SK-N-SH treated with all-trans-retinoic acid at 6 μM for 48 hours (cell line): ENCODE measurements around the gene LTBP4.

Experiments used
- ATAC-seq: fragments of 200-7000 bp; cut with Tn5 transposase; 3 replicates; pipeline ENCODE4 v1.9.1; 2020; ENCODE audit warnings: mild to moderate bottlenecking, moderate library complexity
- ARNTL ChIP-seq: fragments of 450-650 bp; formaldehyde crosslinking; IDR thresholded peaks from 2 replicates; pipeline ENCODE4 v1.5.0; 2020; ENCODE audit warnings: low read depth, mild to moderate bottlenecking, moderate library complexity, borderline replicate concordance
- CSDC2 ChIP-seq: fragments of 250-450 bp; sonication (Bioruptor Pico); IDR thresholded peaks from 2 replicates; pipeline ENCODE4 v1.5.0; 2020; ENCODE audit warnings: mild to moderate bottlenecking, moderate library complexity
- GLIS3 ChIP-seq: fragments of 250-450 bp; sonication (Bioruptor Pico); IDR thresholded peaks from 2 replicates; pipeline ENCODE4 v1.5.0; 2020; ENCODE audit warnings: mild to moderate bottlenecking, moderate library complexity
- ISL1 ChIP-seq: fragments of 250-450 bp; sonication (Bioruptor Pico); IDR thresholded peaks from 2 replicates; pipeline ENCODE4 v2.1.2; 2022; ENCODE audit warnings: mild to moderate bottlenecking, moderate library complexity
- PPARA ChIP-seq: fragments of 250-450 bp; sonication (Bioruptor Pico); IDR thresholded peaks from 2 replicates; pipeline ENCODE4 v1.5.0; 2020; ENCODE audit warnings: mild to moderate bottlenecking, borderline replicate concordance
- TCF4 ChIP-seq: fragments of 250-450 bp; sonication (Bioruptor Pico); IDR thresholded peaks from 2 replicates; pipeline ENCODE4 v1.8.0; 2021; ENCODE audit warnings: mild to moderate bottlenecking, moderate library complexity, borderline replicate concordance
- TOX ChIP-seq: fragments of 250-450 bp; sonication (Bioruptor Pico); IDR thresholded peaks from 2 replicates; pipeline ENCODE4 v1.8.0; 2021; ENCODE audit warnings: mild to moderate bottlenecking, moderate library complexity, borderline replicate concordance
- ZC3H10 ChIP-seq: fragments of 250-450 bp; sonication (Bioruptor Pico); IDR thresholded peaks from 2 replicates; pipeline ENCODE4 v1.5.1; 2021; ENCODE audit warnings: mild to moderate bottlenecking, moderate library complexity
- ZFP3 ChIP-seq: fragments of 250-450 bp; sonication (Bioruptor Pico); IDR thresholded peaks from 2 replicates; pipeline ENCODE4 v1.5.0; 2020; ENCODE audit warnings: mild to moderate bottlenecking, moderate library complexity
- ZFP30 ChIP-seq: fragments of 450-650 bp; formaldehyde crosslinking; IDR thresholded peaks from 2 replicates; pipeline ENCODE4 v1.5.0; 2022; ENCODE audit warnings: mild to moderate bottlenecking, moderate library complexity
- ZNF565 ChIP-seq: fragments of 450-650 bp; formaldehyde crosslinking; conservative IDR thresholded peaks from 2 replicates; pipeline ENCODE4 v1.5.0; 2020; ENCODE audit warnings: low read depth, mild to moderate bottlenecking, moderate library complexity
- ZNF8 ChIP-seq: fragments of 450-650 bp; formaldehyde crosslinking; IDR thresholded peaks from 2 replicates; pipeline ENCODE4 v1.5.0; 2020; ENCODE audit warnings: mild to moderate bottlenecking, moderate library complexity
- TF ChIP-seq, protein P1 (sequence below): fragments of 250-450 bp; sonication (Bioruptor Pico); IDR thresholded peaks from 2 replicates; pipeline ENCODE4 v1.5.1; 2020; ENCODE audit warnings: low read depth, mild to moderate bottlenecking, moderate library complexity
- TF ChIP-seq, protein P2 (sequence below): fragments of 250-450 bp; sonication (Bioruptor Pico); IDR thresholded peaks from 2 replicates; pipeline ENCODE4 v1.8.0; 2021; ENCODE audit warnings: low read depth, mild to moderate bottlenecking, moderate library complexity, borderline replicate concordance
- TF ChIP-seq, protein P3 (sequence below): fragments of 250-450 bp; sonication (Bioruptor Pico); IDR thresholded peaks from 2 replicates; pipeline ENCODE4 v1.8.0; 2020; ENCODE audit warnings: mild to moderate bottlenecking, moderate library complexity, borderline replicate concordance
- TF ChIP-seq, protein P4 (sequence below): fragments of 250-450 bp; sonication (Bioruptor Pico); IDR thresholded peaks from 2 replicates; pipeline ENCODE4 v1.5.0; 2020; ENCODE audit warnings: mild to moderate bottlenecking, moderate library complexity
- TF ChIP-seq, protein P5 (sequence below): fragments of 250-450 bp; sonication (Bioruptor Pico); IDR thresholded peaks from 2 replicates; pipeline ENCODE4 v1.5.1; 2021; ENCODE audit warnings: mild to moderate bottlenecking, moderate library complexity

LTBP4 gene

DNA sequence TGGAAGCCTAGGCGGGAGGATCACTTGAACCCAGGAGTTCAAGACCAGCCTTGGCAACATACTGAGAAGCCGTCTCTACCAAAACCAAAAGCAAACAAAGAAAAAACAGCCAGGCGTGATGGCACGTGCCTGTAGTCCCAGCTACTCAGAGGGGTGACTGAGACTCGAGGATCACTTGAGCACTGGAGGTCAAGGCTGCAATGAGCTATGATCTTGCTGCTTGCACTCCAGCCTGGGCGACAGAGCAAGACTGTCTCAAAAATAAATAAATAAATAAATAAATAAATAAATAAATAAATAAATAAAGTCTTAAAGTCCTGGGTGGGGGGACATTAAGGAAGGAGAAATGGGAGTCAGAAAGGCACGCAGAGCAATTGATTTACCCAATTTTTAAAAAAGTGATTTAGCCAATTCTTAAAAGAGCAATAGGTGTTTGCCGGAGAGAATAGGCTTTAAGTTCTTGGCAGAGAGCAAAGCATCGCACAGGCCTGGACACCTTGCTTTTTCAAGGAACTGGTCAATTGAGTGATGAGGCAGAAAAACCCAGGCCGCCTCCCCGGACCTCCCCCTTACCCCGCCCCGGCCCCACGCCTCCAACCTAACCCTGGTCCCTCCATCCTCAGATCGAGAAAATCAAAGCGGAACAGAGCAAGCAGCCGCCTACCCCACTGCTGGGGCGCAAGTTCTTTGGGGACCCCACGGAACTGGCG, 34.0 kb upstream of the LTBP4 start (continued):
- TF ChIP-seq, protein P1, sequence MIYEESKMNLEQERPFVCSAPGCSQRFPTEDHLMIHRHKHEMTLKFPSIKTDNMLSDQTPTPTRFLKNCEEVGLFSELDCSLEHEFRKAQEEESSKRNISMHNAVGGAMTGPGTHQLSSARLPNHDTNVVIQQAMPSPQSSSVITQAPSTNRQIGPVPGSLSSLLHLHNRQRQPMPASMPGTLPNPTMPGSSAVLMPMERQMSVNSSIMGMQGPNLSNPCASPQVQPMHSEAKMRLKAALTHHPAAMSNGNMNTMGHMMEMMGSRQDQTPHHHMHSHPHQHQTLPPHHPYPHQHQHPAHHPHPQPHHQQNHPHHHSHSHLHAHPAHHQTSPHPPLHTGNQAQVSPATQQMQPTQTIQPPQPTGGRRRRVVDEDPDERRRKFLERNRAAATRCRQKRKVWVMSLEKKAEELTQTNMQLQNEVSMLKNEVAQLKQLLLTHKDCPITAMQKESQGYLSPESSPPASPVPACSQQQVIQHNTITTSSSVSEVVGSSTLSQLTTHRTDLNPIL (CRISPR knock-in tag): no peak
- TF ChIP-seq GLIS3 (CRISPR knock-in tag) (no peak), ZNF565 (no peak), ISL1 (CRISPR knock-in tag) (no peak), PPARA (CRISPR knock-in tag) (no peak)
- TF ChIP-seq, protein P2, sequence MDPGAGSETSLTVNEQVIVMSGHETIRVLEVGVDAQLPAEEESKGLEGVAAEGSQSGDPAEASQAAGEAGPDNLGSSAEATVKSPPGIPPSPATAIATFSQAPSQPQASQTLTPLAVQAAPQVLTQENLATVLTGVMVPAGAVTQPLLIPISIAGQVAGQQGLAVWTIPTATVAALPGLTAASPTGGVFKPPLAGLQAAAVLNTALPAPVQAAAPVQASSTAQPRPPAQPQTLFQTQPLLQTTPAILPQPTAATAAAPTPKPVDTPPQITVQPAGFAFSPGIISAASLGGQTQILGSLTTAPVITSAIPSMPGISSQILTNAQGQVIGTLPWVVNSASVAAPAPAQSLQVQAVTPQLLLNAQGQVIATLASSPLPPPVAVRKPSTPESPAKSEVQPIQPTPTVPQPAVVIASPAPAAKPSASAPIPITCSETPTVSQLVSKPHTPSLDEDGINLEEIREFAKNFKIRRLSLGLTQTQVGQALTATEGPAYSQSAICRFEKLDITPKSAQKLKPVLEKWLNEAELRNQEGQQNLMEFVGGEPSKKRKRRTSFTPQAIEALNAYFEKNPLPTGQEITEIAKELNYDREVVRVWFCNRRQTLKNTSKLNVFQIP (CRISPR knock-in tag): no peak

DNA sequence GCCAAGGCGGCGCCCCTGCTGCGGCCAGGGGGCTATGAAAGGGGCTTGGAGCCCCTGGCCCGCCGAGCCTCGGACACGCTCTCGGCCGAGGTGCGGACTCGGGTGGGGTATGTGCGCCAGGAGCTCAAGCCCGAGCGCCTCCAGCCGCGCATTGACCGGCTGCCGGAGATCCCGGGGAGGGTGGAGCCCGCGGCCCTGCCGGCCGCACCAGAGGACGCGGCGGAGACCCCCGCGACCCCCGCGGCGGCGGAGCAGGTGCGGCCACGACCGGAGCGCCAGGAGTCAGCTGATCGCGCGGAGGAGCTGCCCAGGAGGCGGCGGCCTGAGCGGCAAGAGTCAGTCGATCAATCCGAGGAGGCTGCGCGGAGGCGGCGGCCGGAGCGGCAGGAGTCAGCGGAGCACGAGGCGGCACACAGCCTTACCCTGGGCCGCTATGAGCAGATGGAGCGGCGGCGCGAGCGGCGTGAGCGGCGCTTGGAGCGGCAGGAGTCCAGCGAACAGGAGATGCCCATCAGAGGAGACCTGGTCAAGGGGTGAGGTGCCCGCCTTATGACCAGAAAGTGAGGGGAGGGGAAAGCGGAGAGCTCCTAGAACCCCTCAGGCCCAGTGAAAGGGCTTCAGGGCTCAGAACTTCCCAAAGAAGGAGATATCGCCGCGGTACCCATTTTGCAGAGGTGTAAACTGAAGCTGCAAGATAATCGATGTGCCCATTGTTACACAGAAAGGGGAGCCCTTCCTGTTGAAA, 33.2 kb upstream of the LTBP4 start:
- TF ChIP-seq ZFP30 (CRISPR knock-in tag) (no peak), ARNTL (CRISPR knock-in tag) (no peak), ZFP3 (CRISPR knock-in tag) (peak; percentile 60; the same call in 1 of the 2 replicates), ZNF565 (no peak), CSDC2 (CRISPR knock-in tag) (no peak)
- TF ChIP-seq, protein P3, sequence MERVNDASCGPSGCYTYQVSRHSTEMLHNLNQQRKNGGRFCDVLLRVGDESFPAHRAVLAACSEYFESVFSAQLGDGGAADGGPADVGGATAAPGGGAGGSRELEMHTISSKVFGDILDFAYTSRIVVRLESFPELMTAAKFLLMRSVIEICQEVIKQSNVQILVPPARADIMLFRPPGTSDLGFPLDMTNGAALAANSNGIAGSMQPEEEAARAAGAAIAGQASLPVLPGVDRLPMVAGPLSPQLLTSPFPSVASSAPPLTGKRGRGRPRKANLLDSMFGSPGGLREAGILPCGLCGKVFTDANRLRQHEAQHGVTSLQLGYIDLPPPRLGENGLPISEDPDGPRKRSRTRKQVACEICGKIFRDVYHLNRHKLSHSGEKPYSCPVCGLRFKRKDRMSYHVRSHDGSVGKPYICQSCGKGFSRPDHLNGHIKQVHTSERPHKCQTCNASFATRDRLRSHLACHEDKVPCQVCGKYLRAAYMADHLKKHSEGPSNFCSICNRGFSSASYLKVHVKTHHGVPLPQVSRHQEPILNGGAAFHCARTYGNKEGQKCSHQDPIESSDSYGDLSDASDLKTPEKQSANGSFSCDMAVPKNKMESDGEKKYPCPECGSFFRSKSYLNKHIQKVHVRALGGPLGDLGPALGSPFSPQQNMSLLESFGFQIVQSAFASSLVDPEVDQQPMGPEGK (CRISPR knock-in tag): no peak
- TF ChIP-seq, protein P2 (CRISPR knock-in tag): no peak
- TF ChIP-seq, protein P4, sequence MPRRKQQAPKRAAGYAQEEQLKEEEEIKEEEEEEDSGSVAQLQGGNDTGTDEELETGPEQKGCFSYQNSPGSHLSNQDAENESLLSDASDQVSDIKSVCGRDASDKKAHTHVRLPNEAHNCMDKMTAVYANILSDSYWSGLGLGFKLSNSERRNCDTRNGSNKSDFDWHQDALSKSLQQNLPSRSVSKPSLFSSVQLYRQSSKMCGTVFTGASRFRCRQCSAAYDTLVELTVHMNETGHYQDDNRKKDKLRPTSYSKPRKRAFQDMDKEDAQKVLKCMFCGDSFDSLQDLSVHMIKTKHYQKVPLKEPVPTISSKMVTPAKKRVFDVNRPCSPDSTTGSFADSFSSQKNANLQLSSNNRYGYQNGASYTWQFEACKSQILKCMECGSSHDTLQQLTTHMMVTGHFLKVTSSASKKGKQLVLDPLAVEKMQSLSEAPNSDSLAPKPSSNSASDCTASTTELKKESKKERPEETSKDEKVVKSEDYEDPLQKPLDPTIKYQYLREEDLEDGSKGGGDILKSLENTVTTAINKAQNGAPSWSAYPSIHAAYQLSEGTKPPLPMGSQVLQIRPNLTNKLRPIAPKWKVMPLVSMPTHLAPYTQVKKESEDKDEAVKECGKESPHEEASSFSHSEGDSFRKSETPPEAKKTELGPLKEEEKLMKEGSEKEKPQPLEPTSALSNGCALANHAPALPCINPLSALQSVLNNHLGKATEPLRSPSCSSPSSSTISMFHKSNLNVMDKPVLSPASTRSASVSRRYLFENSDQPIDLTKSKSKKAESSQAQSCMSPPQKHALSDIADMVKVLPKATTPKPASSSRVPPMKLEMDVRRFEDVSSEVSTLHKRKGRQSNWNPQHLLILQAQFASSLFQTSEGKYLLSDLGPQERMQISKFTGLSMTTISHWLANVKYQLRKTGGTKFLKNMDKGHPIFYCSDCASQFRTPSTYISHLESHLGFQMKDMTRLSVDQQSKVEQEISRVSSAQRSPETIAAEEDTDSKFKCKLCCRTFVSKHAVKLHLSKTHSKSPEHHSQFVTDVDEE (CRISPR knock-in tag): no peak
- ATAC-seq: no peak

DNA sequence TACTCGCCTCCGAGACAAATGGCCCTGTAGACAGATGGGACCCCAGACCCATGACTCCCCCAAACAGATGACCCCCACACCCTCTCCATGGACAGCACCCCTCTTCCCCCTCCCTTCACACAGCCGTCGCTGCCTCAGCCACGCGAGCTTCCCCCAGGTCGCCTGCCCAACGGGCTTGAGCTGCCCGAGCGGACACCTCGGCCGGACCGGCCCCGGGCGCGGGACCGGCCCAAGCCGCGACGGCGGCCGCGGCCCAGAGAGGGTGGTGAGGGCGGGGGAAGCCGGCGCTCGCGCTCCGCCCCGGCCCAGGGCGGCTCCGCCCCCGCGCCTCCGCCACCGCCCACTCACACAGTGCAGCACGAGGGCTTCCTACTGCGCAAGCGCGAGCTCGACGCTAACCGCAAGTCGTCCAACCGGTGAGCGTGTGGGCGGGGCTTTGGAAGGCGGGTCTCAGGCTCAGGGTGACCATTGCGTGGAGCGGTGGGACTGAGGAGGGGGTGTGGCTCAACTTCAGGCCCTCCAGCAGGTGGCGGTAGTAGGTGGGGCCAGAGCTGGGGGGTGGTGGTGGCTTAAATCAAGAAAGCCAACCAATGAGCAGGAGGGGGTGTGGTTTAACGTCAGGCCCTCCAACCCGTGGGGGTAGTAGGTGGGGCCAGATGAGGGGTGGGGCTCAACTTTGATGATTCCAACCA, 30.7 kb upstream of the LTBP4 start:
- ATAC-seq: peak; percentile 92
- TF ChIP-seq ARNTL (CRISPR knock-in tag): peak; percentile 93; the same call in 1 of the 2 replicates
- no peak for TF ChIP-seq TCF4 (CRISPR knock-in tag)

DNA sequence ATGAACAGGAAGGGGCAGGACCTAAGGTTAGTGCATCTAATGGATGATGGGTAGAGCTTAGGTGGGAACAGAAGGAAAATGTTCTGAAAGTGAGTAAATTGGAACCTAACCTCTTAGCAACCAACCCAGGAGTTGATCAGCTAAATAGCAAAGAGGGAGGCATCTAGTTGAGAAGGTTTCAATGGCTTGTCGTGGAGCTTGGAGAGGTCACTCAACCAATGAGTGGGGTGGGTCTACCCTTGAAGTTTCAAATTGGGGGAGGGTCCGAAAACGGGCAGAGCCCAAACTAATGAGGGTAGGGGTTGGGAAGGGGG, 30.2 kb upstream of the LTBP4 start:
- no peak for ATAC-seq
- TF ChIP-seq ZC3H10 (CRISPR knock-in tag) (no peak), ZNF8 (CRISPR knock-in tag) (no peak), ZNF565 (no peak), TOX (CRISPR knock-in tag) (no peak)
- TF ChIP-seq, protein P3 (CRISPR knock-in tag): no peak
- TF ChIP-seq, protein P5, sequence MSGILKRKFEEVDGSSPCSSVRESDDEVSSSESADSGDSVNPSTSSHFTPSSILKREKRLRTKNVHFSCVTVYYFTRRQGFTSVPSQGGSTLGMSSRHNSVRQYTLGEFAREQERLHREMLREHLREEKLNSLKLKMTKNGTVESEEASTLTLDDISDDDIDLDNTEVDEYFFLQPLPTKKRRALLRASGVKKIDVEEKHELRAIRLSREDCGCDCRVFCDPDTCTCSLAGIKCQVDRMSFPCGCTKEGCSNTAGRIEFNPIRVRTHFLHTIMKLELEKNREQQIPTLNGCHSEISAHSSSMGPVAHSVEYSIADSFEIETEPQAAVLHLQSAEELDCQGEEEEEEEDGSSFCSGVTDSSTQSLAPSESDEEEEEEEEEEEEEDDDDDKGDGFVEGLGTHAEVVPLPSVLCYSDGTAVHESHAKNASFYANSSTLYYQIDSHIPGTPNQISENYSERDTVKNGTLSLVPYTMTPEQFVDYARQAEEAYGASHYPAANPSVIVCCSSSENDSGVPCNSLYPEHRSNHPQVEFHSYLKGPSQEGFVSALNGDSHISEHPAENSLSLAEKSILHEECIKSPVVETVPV (CRISPR knock-in tag): no peak
- TF ChIP-seq, protein P2 (CRISPR knock-in tag): no peak
